ENCODE measurements around the gene IKBKE.

Gene IKBKE

GRCh38 chr1:206455289-206455665 is 15.0 kb upstream of the IKBKE start:
- DNase-seq (ENCODE audit: low spot score) = no peak

GRCh38 chr1:206455666-206456344 is 14.5 kb upstream of the IKBKE start:
- no peak for DNase-seq (ENCODE audit: low spot score)

GRCh38 chr1:206456577-206457370 is 13.5 kb upstream of the IKBKE start:
- DNase-seq (ENCODE audit: low spot score) = no peak

- no peak for DNase-seq (ENCODE audit: low spot score)
Measured at GRCh38 chr1:206457408-206458120, 12.7 kb upstream of the IKBKE start.

- no peak for DNase-seq (ENCODE audit: low spot score)
Measured at GRCh38 chr1:206459703-206460102, 10.6 kb upstream of the IKBKE start.

- no peak for DNase-seq (ENCODE audit: low spot score)
Measured at GRCh38 chr1:206460836-206461426, 9.3 kb upstream of the IKBKE start.

GRCh38 chr1:206461602-206462455 is 8.4 kb upstream of the IKBKE start:
- peak; percentile 71 for DNase-seq (ENCODE audit: low spot score)

GRCh38 chr1:206463137-206463536 is 7.1 kb upstream of the IKBKE start:
- no peak for DNase-seq (ENCODE audit: low spot score)

- DNase-seq (ENCODE audit: low spot score) = no peak
Measured at GRCh38 chr1:206463911-206464310, 6.4 kb upstream of the IKBKE start.

- DNase-seq (ENCODE audit: low spot score) = no peak
Measured at GRCh38 chr1:206464456-206464964, 5.8 kb upstream of the IKBKE start.

GRCh38 chr1:206465951-206466350 is 4.3 kb upstream of the IKBKE start:
- DNase-seq (ENCODE audit: low spot score) = no peak

- DNase-seq (ENCODE audit: low spot score) = no peak
Measured at GRCh38 chr1:206466840-206467649, 3.2 kb upstream of the IKBKE start.

GRCh38 chr1:206467915-206468314 is 2.4 kb upstream of the IKBKE start:
- DNase-seq (ENCODE audit: low spot score) = no peak

- no peak for DNase-seq (ENCODE audit: low spot score)
Measured at GRCh38 chr1:206468571-206468970, 1.7 kb upstream of the IKBKE start.

GRCh38 chr1:206469411-206469932 is 804 bp upstream of the IKBKE start:
- DNase-seq (ENCODE audit: low spot score) = no peak

- peak; percentile 36 for DNase-seq (ENCODE audit: low spot score)
Measured at GRCh38 chr1:206470692-206471414, 577 bp downstream of the IKBKE start.

GRCh38 chr1:206471415-206471801 is 1.1 kb downstream of the IKBKE start:
- no peak for DNase-seq (ENCODE audit: low spot score)

GRCh38 chr1:206472024-206472423 is 1.7 kb downstream of the IKBKE start:
- DNase-seq (ENCODE audit: low spot score) = no peak

- DNase-seq (ENCODE audit: low spot score) = no peak
Measured at GRCh38 chr1:206472454-206472853, 2.2 kb downstream of the IKBKE start.

- no peak for DNase-seq (ENCODE audit: low spot score)
Measured at GRCh38 chr1:206472886-206473285, 2.6 kb downstream of the IKBKE start.

Data from HuH-7.5 (cell line).